ENCODE measurements around the gene MANBA.
A peak's percentile ranks its signal among the peaks of the same experiment; 100 is the strongest.
"Not testable (repeated sequence)": the region's sequence is repeated elsewhere in the genome, so short reads cannot be mapped to it uniquely, and the experiment has no call there.

The MANBA gene

GRCh38 chr4:102619776-102620631 is 140.8 kb downstream of the MANBA start:
- DNase-seq (ENCODE audit: low spot score): not testable (repeated sequence)

- not testable (repeated sequence) for DNase-seq (ENCODE audit: low spot score)
Measured at GRCh38 chr4:102619021-102619420, 141.7 kb downstream of the MANBA start.

GRCh38 chr4:102616636-102617035 is 144.1 kb downstream of the MANBA start:
- no peak for DNase-seq (ENCODE audit: low spot score)

- DNase-seq (ENCODE audit: low spot score): peak; percentile 39
Measured at GRCh38 chr4:102614801-102615200, 146.0 kb downstream of the MANBA start.

- DNase-seq (ENCODE audit: low spot score): peak; percentile 73
Measured at GRCh38 chr4:102612824-102613366, 147.9 kb downstream of the MANBA start.

GRCh38 chr4:102612210-102612609 is 148.6 kb downstream of the MANBA start:
- no peak for DNase-seq (ENCODE audit: low spot score)

GRCh38 chr4:102610476-102610875 is 150.3 kb downstream of the MANBA start:
- DNase-seq (ENCODE audit: low spot score): no peak

- DNase-seq (ENCODE audit: low spot score): no peak
Measured at GRCh38 chr4:102610007-102610406, 150.8 kb downstream of the MANBA start.

- DNase-seq (ENCODE audit: low spot score): no peak
Measured at GRCh38 chr4:102608190-102608589, 152.6 kb downstream of the MANBA start.

GRCh38 chr4:102606846-102607450 is 153.8 kb downstream of the MANBA start:
- DNase-seq (ENCODE audit: low spot score): no peak

- no peak for DNase-seq (ENCODE audit: low spot score)
Measured at GRCh38 chr4:102606261-102606660, 154.5 kb downstream of the MANBA start.

GRCh38 chr4:102604222-102604940 is 156.4 kb downstream of the MANBA start:
- DNase-seq (ENCODE audit: low spot score): no peak

GRCh38 chr4:102601586-102602227 is 159.1 kb downstream of the MANBA start:
- no peak for DNase-seq (ENCODE audit: low spot score)

- no peak for DNase-seq (ENCODE audit: low spot score)
Measured at GRCh38 chr4:102600689-102601088, 160.1 kb downstream of the MANBA start.

GRCh38 chr4:102599886-102600285 is 160.9 kb downstream of the MANBA start:
- no peak for DNase-seq (ENCODE audit: low spot score)

- DNase-seq (ENCODE audit: low spot score): no peak
Measured at GRCh38 chr4:102599455-102599854, 161.3 kb downstream of the MANBA start.

- DNase-seq (ENCODE audit: low spot score): peak; percentile 43
Measured at GRCh38 chr4:102598762-102599374, 161.9 kb downstream of the MANBA start.

GRCh38 chr4:102598086-102598761 is 162.5 kb downstream of the MANBA start:
- peak; percentile 77 for DNase-seq (ENCODE audit: low spot score)

- DNase-seq (ENCODE audit: low spot score): no peak
Measured at GRCh38 chr4:102596532-102596931, 164.2 kb downstream of the MANBA start.

- DNase-seq (ENCODE audit: low spot score): no peak
Measured at GRCh38 chr4:102594000-102594399, 166.8 kb downstream of the MANBA start.

- DNase-seq (ENCODE audit: low spot score): no peak
Measured at GRCh38 chr4:102593147-102593546, 167.6 kb downstream of the MANBA start.
